ENCODE results near the gene NPW. TPM values are rescaled to one million over a fixed set of nuclear protein-coding genes. Genes with fewer than 3 reads are reported as not detected.

The NPW gene
- total RNA-seq, 1 donor from 2014 or later = 5.0 TPM

- H3K27me3 Mint-ChIP-seq = peaks cover 41% of the 10 kb centered on the region
- peaks cover 2% of the 10 kb centered on the region for H3K36me3 Mint-ChIP-seq (ENCODE audit: insufficient read depth)
- peaks cover 12% of the 10 kb centered on the region for H3K4me1 Mint-ChIP-seq (ENCODE audit: low read depth)
- peak overlapping the region; percentile 83 for H3K4me3 Mint-ChIP-seq (ENCODE audit: low read depth)
- DNase-seq (ENCODE audit: low spot score, unreplicated experiment) = no peak
- TF ChIP-seq, protein P1, sequence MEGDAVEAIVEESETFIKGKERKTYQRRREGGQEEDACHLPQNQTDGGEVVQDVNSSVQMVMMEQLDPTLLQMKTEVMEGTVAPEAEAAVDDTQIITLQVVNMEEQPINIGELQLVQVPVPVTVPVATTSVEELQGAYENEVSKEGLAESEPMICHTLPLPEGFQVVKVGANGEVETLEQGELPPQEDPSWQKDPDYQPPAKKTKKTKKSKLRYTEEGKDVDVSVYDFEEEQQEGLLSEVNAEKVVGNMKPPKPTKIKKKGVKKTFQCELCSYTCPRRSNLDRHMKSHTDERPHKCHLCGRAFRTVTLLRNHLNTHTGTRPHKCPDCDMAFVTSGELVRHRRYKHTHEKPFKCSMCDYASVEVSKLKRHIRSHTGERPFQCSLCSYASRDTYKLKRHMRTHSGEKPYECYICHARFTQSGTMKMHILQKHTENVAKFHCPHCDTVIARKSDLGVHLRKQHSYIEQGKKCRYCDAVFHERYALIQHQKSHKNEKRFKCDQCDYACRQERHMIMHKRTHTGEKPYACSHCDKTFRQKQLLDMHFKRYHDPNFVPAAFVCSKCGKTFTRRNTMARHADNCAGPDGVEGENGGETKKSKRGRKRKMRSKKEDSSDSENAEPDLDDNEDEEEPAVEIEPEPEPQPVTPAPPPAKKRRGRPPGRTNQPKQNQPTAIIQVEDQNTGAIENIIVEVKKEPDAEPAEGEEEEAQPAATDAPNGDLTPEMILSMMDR (IDR thresholded peaks at IDR 0.05; ENCODE audit: unreplicated experiment) = no peak
- no peak overlapping the region for H3K27ac Mint-ChIP-seq
- no peaks in the 10 kb centered on the region for H3K9me3 Mint-ChIP-seq (ENCODE audit: low read depth)
These were observed 34.0 kb upstream of the NPW start for GRCh38 chr16:1985466-1986150.

DNA sequence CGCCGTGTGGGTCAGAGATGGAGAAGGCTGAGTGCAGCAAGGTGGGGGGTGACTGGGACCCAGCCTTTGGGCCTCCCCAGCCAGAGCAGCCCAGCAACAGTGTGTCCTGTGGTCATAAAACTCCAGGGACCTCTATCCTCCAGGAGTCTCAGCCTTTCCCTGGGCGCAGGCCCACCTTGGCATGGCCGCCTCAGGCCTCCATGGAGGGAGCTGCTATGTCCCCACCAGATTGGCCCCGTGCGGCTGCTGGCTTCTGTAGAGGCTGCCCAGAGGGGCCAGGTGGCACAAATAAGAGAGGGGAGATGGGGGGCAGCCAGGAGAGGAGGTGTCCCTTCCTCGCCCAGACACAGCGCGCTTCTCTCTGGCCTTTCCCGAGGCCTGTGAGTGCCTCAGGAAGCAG, 32.4 kb upstream of the NPW start:
- Mint-ChIP-seq H3K4me1 (ENCODE audit: low read depth) (peaks cover 12% of the 10 kb centered on the region), H3K27me3 (peaks cover 35% of the 10 kb centered on the region), H3K4me3 (ENCODE audit: low read depth) (no peak overlapping the region), H3K27ac (no peak overlapping the region), H3K9me3 (ENCODE audit: low read depth) (no peaks in the 10 kb centered on the region), H3K36me3 (ENCODE audit: insufficient read depth) (peaks cover 2% of the 10 kb centered on the region)
- TF ChIP-seq, protein P1 (IDR thresholded peaks at IDR 0.05; ENCODE audit: unreplicated experiment) = no peak
- no peak for DNase-seq (ENCODE audit: low spot score, unreplicated experiment)

GRCh38 chr16:1989209-1990100, 30.1 kb upstream of the NPW start, which contains the start of gene SYNGR3:
Gene SYNGR3, plus strand, starts transcription at chr16:1989970. Its CDS starts 133 bp downstream, at chr16:1990103.
- Mint-ChIP-seq H3K27ac (peak within 1 kb of the TSS; percentile 67), H3K4me1 (ENCODE audit: low read depth) (peaks cover 7% of the 10 kb centered on the region), H3K27me3 (peaks cover 32% of the 10 kb centered on the region), H3K4me3 (ENCODE audit: low read depth) (peak within 1 kb of the TSS; percentile 68), H3K9me3 (ENCODE audit: low read depth) (no peaks in the 10 kb centered on the region), H3K36me3 (ENCODE audit: insufficient read depth) (peaks cover 2% of the 10 kb centered on the region)
- TF ChIP-seq, protein P1 (IDR thresholded peaks at IDR 0.05; ENCODE audit: unreplicated experiment) = no peak
- no peak for DNase-seq (ENCODE audit: low spot score, unreplicated experiment)

- TF ChIP-seq, protein P1 (IDR thresholded peaks at IDR 0.05; ENCODE audit: unreplicated experiment) = no peak
- no peak for DNase-seq (ENCODE audit: low spot score, unreplicated experiment)
- H3K27me3 Mint-ChIP-seq = peaks cover 32% of the 10 kb centered on the region
- H3K4me1 Mint-ChIP-seq (ENCODE audit: low read depth) = peaks cover 4% of the 10 kb centered on the region
- H3K36me3 Mint-ChIP-seq (ENCODE audit: insufficient read depth) = peaks cover 2% of the 10 kb centered on the region
- H3K27ac Mint-ChIP-seq = no peak overlapping the region
- no peak overlapping the region for H3K4me3 Mint-ChIP-seq (ENCODE audit: low read depth)
- no peaks in the 10 kb centered on the region for H3K9me3 Mint-ChIP-seq (ENCODE audit: low read depth)
These were observed 29.6 kb upstream of the NPW start for GRCh38 chr16:1990101-1990350.

DNA sequence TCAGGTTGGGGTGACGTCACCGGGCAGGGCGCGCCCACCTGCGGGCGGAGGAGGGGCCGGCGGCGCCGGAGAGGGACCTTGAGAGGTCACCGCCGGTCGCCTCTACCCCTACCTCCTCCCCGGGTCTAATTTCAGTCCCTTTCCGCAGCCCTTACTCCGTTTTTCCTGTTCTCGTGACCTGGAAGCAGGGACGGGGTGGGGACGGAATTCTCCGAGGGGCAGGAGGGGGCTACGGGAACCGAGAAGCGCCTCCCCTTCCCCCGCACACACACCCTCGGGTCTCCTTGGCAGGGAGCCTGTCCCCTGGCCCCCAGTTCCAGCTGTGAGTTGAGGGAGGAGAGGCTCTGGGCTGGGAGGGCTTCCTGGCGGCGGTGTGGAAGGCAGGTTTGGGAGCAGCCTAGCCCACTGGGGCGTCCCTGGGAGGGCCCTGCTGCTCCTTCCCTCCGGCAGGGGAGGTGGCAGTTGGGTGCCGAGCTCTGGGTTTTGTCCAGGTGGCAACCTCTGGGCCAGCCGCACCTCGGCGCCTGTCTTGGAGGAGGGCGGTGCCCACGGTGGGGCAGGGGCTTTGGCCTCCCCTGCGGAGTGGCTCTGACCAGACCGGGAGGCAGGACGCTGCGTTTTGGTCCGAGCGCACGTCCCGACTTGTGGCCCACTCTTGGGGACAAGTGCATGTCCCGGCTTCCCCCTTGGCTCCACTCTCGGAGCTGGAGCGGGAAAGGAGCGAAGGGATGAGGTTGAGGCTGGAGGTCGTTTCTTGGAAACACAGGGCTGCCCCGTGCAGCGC, 29.0 kb upstream of the NPW start:
- H3K9me3 Mint-ChIP-seq (ENCODE audit: low read depth) = no peaks in the 10 kb centered on the region
- TF ChIP-seq, protein P1 (IDR thresholded peaks at IDR 0.05; ENCODE audit: unreplicated experiment) = no peak
- peaks cover 2% of the 10 kb centered on the region for H3K4me1 Mint-ChIP-seq (ENCODE audit: low read depth)
- peak overlapping the region; percentile 68 for H3K4me3 Mint-ChIP-seq (ENCODE audit: low read depth)
- peaks cover 32% of the 10 kb centered on the region for H3K27me3 Mint-ChIP-seq
- H3K36me3 Mint-ChIP-seq (ENCODE audit: insufficient read depth) = peaks cover 2% of the 10 kb centered on the region
- H3K27ac Mint-ChIP-seq = no peak overlapping the region
- no peak for DNase-seq (ENCODE audit: low spot score, unreplicated experiment)
